Keratinocyte (primary cell): ENCODE measurements around the gene CENPV. TPM values are rescaled to one million over a fixed set of nuclear protein-coding genes. Genes with fewer than 3 reads are reported as not detected.
"Not testable (repeated sequence)": the region's sequence is repeated elsewhere in the genome, so short reads cannot be mapped to it uniquely, and the experiment has no call there.

Source experiments
- DNase-seq: peaks from one replicate; pipeline ENCODE4 v3.0.0-alpha.2; 2011; ENCODE audit warnings: low read depth, missing footprints, low spot score
- FAIRE-seq: peaks from 2 replicates; lab custom pipeline; 2011; peaks lifted over from hg19 to GRCh38; lab: Jason Lieb, UNC
- H2AFZ ChIP-seq: 2 replicates; pipeline ENCODE4 v1.6.0; 2012; ENCODE audit warnings: low read length, control low read depth, inconsistent platforms; ENCODE audit not compliant: control insufficient read depth
- H3K27ac ChIP-seq: 2 replicates; pipeline ENCODE4 v1.5.1; 2011; ENCODE audit warnings: low read length; ENCODE audit not compliant: control insufficient read depth, insufficient read depth
- H3K27me3 ChIP-seq: 3 replicates; pipeline ENCODE4 v1.6.0; 2011; ENCODE audit warnings: low read length; ENCODE audit not compliant: control insufficient read depth, insufficient read depth; ENCODE audit errors: extremely low read depth
- H3K36me3 ChIP-seq, 2 experiments: 2 replicates in 1 of 2; 3 replicates in 1 of 2; pipeline ENCODE4 v1.5.1; 2011; ENCODE audit warnings: low read length in 2 of 2, mild to moderate bottlenecking in 1 of 2; ENCODE audit not compliant: control insufficient read depth in 2 of 2, insufficient read depth in 2 of 2; ENCODE audit errors: extremely low read depth in 1 of 2
- H3K4me1 ChIP-seq: 3 replicates; pipeline ENCODE4 v1.5.1; 2011; ENCODE audit warnings: low read length; ENCODE audit not compliant: control insufficient read depth, insufficient read depth; ENCODE audit errors: extremely low read depth
- H3K4me2 ChIP-seq: 3 replicates; pipeline ENCODE4 v1.6.0; 2011; ENCODE audit warnings: low read depth, low read length; ENCODE audit not compliant: control insufficient read depth, insufficient read depth; ENCODE audit errors: extremely low read depth
- H3K4me3 ChIP-seq, 3 experiments: fragments of 200-600 bp in 1 of 3; sonication (generic) in 1 of 3; 2 replicates in 2 of 3; 3 replicates in 1 of 3; pipeline ENCODE4 v1.5.1; 2011 to 2016; ENCODE audit warnings: low read length in 3 of 3, mild to moderate bottlenecking in 3 of 3, control low read depth in 2 of 3, inconsistent platforms in 1 of 3, low read depth in 1 of 3, mixed read lengths in 1 of 3, mixed run types in 1 of 3, moderate library complexity in 1 of 3; ENCODE audit not compliant: control insufficient read depth in 2 of 3, insufficient read depth in 2 of 3; ENCODE audit errors: extremely low read depth in 1 of 3
- H3K79me2 ChIP-seq: 2 replicates; pipeline ENCODE4 v1.6.0; 2012; ENCODE audit warnings: low read length; ENCODE audit not compliant: control insufficient read depth, insufficient read depth
- H3K9ac ChIP-seq: 3 replicates; pipeline ENCODE4 v1.6.0; 2011; ENCODE audit warnings: low read length; ENCODE audit not compliant: control insufficient read depth, insufficient read depth; ENCODE audit errors: extremely low read depth
- H3K9me1 ChIP-seq: 3 replicates; pipeline ENCODE4 v1.6.0; 2011; ENCODE audit warnings: low read length; ENCODE audit not compliant: control insufficient read depth, insufficient read depth; ENCODE audit errors: extremely low read depth
- H3K9me3 ChIP-seq: 2 replicates; pipeline ENCODE4 v1.5.1; 2012; ENCODE audit warnings: low read depth, low read length; ENCODE audit not compliant: control insufficient read depth
- H4K20me1 ChIP-seq: 3 replicates; pipeline ENCODE4 v1.6.0; 2011; ENCODE audit warnings: low read length; ENCODE audit not compliant: control insufficient read depth, insufficient read depth; ENCODE audit errors: extremely low read depth
- EZH2 ChIP-seq: IDR thresholded peaks from one replicate; pipeline ENCODE4 v1.6.1; 2012; ENCODE audit warnings: inconsistent platforms, mild to moderate bottlenecking, low read length, moderate library complexity
- dilution Hi-C: fragments of 300-500 bp; cut with MboI; formaldehyde crosslinking; loops from one replicate; pipeline ENCODE4 v1.7.0; 2020; ENCODE audit warnings: low sequenced_read_pairs; ENCODE audit not compliant: extremely low pct_ligation_motif_present
- polyA plus RNA-seq, 5 experiments: library from polyadenylated mRNA; depleted of rRNA in 3 of 5; stranded (reverse) in 3 of 5; stranded (forward) in 1 of 5; unstranded in 1 of 5; fragments of >200 nt; gene quantifications; 1 replicate in 1 of 5; 2 replicates in 3 of 5; 3 replicates in 1 of 5; pipeline versions ENCODE4 v1.2.1 to v1.2.3, GENCODE V29; 2011 to 2012; ENCODE audit warnings: missing spikeins in 2 of 5, low read depth in 1 of 5, low replicate concordance in 1 of 5
- TF ChIP-seq, protein P1 (sequence below), 3 experiments: IDR thresholded peaks in 1 of 3; conservative IDR thresholded peaks in 1 of 3; optimal IDR thresholded peaks in 1 of 3; 2 replicates in 2 of 3; 3 replicates in 1 of 3; pipeline versions ENCODE3 to v1.5.1; 2011; ENCODE audit warnings: low read length in 3 of 3, mild to moderate bottlenecking in 3 of 3, moderate library complexity in 2 of 3, control low read depth in 1 of 3, inconsistent platforms in 1 of 3; ENCODE audit not compliant: insufficient read depth in 2 of 3; ENCODE audit errors: extremely low read depth in 1 of 3

CENPV gene
- polyA plus RNA-seq, 1 donor (not counting 4 experiments of a cell fraction or from before 2014, with no cell fraction given): 1.5 TPM

DNA sequence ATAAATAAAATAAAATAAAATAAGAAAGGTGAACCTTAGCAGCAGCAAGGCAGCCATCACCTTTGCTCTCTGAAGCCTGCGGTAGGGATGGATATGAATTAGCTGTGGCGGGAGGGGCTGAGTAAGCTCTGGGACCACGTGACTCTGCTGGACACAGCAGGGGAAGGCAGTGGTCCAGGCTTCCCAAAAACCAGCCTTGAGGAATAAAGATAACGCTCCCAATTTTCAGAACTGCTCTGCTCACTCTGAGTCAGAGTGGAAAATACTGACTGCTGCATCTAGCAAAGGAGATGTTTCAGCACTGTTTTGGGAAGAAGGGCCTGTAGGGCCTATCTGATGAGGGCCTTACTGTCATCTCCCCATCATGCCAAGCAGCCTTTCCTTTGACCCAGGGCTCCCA, 42.6 kb upstream of the CENPV start:
- H3K79me2 ChIP-seq, FAIRE-seq, H3K4me1 ChIP-seq, H3K4me3 ChIP-seq, DNase-seq, H2AFZ ChIP-seq, H4K20me1 ChIP-seq, H3K4me2 ChIP-seq, dilution Hi-C loops, H3K27ac ChIP-seq, H3K27me3 ChIP-seq, H3K9me3 ChIP-seq, H3K9me1 ChIP-seq, H3K9ac ChIP-seq, H3K36me3 ChIP-seq: not testable (repeated sequence)

DNA sequence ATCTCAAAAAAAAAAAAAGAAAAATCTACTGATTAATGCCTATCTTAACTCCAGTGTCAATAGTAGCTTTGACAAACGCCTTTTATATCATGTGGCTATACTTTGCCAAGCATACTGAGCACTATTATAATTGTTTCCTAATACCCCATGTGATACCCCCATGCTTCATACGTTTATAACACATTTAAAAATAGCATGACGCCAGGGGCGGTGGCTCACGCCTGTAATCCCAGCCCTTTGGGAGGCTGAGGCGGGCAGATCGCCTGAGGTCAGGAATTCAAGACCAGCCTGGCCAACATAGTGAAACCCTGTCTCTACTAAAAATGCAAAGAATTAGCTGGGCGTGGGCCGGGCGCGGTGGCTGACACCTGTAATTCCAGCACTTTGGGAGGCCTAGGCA, 39.2 kb upstream of the CENPV start:
- not testable (repeated sequence) for H3K4me3 ChIP-seq, DNase-seq

DNA sequence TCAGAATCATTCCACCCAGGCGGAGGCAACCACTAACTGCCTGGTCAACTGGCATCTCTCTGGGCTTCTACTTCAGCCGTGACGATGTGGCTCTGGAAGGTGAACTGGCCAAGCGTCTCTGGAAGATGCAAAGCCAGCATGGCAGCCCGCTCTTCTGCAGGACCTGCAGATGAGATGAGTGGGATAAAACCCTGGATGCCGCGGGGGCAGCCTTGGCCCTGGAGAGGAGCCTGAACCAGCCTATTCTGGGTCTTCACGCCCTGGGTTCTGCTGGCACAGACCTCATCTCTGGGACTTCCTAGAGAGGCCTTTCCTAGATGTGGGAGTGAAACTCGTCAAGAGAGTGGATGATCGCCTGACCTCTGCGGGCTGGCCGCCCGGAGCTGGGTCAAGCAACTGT, 38.2 kb upstream of the CENPV start:
- Histone ChIP-seq H3K9ac (no peak overlapping the region), H4K20me1 (no peaks in the 10 kb centered on the region), H3K4me1 (no peaks in the 10 kb centered on the region), H3K9me3 (no peaks in the 10 kb centered on the region), H3K27me3 (no peaks in the 10 kb centered on the region), H3K4me3 (no peak overlapping the region), H3K4me2 (no peak overlapping the region), H3K27ac (no peak overlapping the region), H3K9me1 (no peaks in the 10 kb centered on the region), H3K36me3 (no peaks in the 10 kb centered on the region), H2AFZ (no peak overlapping the region), H3K79me2 (no peaks in the 10 kb centered on the region)
- DNase-seq (no peak), FAIRE-seq (no peak)
- dilution Hi-C loops: no loop called here
- TF ChIP-seq EZH2: no peak
- TF ChIP-seq, protein P1, sequence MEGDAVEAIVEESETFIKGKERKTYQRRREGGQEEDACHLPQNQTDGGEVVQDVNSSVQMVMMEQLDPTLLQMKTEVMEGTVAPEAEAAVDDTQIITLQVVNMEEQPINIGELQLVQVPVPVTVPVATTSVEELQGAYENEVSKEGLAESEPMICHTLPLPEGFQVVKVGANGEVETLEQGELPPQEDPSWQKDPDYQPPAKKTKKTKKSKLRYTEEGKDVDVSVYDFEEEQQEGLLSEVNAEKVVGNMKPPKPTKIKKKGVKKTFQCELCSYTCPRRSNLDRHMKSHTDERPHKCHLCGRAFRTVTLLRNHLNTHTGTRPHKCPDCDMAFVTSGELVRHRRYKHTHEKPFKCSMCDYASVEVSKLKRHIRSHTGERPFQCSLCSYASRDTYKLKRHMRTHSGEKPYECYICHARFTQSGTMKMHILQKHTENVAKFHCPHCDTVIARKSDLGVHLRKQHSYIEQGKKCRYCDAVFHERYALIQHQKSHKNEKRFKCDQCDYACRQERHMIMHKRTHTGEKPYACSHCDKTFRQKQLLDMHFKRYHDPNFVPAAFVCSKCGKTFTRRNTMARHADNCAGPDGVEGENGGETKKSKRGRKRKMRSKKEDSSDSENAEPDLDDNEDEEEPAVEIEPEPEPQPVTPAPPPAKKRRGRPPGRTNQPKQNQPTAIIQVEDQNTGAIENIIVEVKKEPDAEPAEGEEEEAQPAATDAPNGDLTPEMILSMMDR (optimal IDR thresholded peaks at IDR 0.05 in 1 of 3, IDR thresholded peaks at IDR 0.05 in 1 of 3, conservative IDR thresholded peaks at IDR 0.05 in 1 of 3; ENCODE audit: extremely low read depth in 1 of 3, insufficient read depth in 2 of 3, low read length in 3 of 3): no peak

More for the DNA sequence above, 39.2 kb upstream of the CENPV start:
- H3K4me1 ChIP-seq, dilution Hi-C loops, H4K20me1 ChIP-seq, H2AFZ ChIP-seq, H3K36me3 ChIP-seq, H3K4me2 ChIP-seq, H3K27ac ChIP-seq, FAIRE-seq, H3K9ac ChIP-seq, H3K9me3 ChIP-seq, H3K9me1 ChIP-seq, H3K79me2 ChIP-seq, H3K27me3 ChIP-seq: not testable (repeated sequence)

DNA sequence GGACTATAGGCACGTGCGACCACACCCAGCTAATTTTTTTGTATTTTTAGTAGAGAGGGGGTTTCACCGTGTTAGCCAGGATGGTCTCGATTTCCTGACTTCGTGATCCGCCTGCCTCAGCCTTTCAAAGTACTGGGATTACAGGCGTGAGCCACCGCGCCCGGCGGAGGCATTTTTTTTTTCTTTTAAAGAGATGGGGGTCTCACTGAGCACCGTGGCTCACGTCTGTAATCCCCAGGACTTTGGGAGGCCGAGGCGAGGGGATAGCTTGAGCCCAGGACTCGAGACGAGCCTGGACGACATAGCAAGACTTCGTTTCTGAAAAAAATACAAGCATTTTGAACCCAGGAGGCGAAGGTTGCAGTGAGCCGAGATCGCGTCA, 32.8 kb upstream of the CENPV start:
- H4K20me1 ChIP-seq: peaks cover 15% of the 10 kb centered on the region
- H3K36me3 ChIP-seq, H3K4me3 ChIP-seq, dilution Hi-C loops, H3K9me3 ChIP-seq, FAIRE-seq, DNase-seq, H2AFZ ChIP-seq, H3K9ac ChIP-seq, H3K27me3 ChIP-seq, H3K9me1 ChIP-seq, H3K27ac ChIP-seq, H3K4me2 ChIP-seq, H3K4me1 ChIP-seq: not testable (repeated sequence)
- H3K79me2 ChIP-seq: peaks cover 17% of the 10 kb centered on the region
